Kidney epithelial cell (primary cell): ENCODE results near the gene RNF111. TPM values are rescaled to one million over a fixed set of nuclear protein-coding genes. Genes with fewer than 3 reads are reported as not detected.
"Not testable (repeated sequence)": the region's sequence is repeated elsewhere in the genome, so short reads cannot be mapped to it uniquely, and the experiment has no call there.

Experiments
- DNase-seq: peaks from one replicate; pipeline ENCODE4 v3.0.0-alpha.2; 2010; ENCODE audit warnings: low read depth
- H3K27me3 ChIP-seq: 2 replicates; pipeline ENCODE4 v1.6.0; 2011; ENCODE audit warnings: low read length; ENCODE audit not compliant: control insufficient read depth, insufficient read depth
- H3K36me3 ChIP-seq: 2 replicates; pipeline ENCODE4 v1.5.1; 2011; ENCODE audit warnings: low read length; ENCODE audit not compliant: control insufficient read depth, insufficient read depth
- H3K4me3 ChIP-seq: 2 replicates; pipeline ENCODE4 v1.5.1; 2011; ENCODE audit warnings: low read depth, mild to moderate bottlenecking, control low read depth, low read length
- total RNA-seq: library from RNA; depleted of rRNA; stranded (reverse); fragments of >200 nt; gene quantifications from 2 replicates; pipeline ENCODE4 v1.2.3, GENCODE V29; 2015
- TF ChIP-seq, protein P1 (sequence below): IDR thresholded peaks from 2 replicates; pipeline ENCODE4 v1.5.1; 2011; ENCODE audit warnings: mild to moderate bottlenecking, moderate library complexity, low read length, control low read depth, inconsistent platforms; ENCODE audit not compliant: insufficient read depth, poor library complexity, severe bottlenecking

Gene RNF111
- total RNA-seq, 1 donor from 2014 or later, result 18.0 TPM

DNA sequence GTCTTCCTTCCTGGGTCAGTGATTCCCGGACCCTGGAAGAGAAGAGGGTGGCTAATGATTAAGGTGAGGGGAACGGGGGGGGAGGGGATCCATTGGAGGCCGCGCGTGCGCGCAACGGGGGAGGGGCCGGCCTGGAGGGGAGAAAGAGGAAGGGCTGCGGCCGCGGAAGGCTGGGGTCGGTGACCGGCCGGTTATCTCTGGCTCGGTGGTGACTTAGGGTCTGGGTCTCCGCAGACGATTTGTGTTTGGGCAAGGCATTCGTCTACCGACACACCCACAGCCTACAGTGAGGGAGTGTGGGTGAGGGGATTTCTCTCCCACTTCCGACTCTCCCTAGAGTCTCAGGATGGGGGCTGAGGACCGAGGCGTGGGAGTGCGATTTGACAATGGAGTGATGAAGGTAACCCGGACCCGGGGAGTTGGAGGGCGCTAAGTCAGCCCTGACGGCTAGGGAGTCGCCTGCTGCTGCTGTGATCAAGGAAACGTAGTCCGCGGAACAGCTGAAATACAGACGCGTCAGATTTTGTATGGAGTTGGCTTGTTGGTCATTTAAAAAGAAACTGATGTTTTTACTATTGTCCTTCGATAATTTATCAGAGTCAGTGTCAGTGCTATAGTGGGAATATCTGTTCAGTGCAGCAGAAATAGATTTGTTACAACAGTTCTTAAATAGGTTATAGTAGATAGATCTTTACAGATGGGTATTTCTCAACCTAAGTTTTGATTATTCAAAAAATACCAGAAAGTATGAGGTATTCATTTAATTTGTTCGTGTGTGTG is 733 bp downstream of the RNF111 start:
- TF ChIP-seq, protein P1, sequence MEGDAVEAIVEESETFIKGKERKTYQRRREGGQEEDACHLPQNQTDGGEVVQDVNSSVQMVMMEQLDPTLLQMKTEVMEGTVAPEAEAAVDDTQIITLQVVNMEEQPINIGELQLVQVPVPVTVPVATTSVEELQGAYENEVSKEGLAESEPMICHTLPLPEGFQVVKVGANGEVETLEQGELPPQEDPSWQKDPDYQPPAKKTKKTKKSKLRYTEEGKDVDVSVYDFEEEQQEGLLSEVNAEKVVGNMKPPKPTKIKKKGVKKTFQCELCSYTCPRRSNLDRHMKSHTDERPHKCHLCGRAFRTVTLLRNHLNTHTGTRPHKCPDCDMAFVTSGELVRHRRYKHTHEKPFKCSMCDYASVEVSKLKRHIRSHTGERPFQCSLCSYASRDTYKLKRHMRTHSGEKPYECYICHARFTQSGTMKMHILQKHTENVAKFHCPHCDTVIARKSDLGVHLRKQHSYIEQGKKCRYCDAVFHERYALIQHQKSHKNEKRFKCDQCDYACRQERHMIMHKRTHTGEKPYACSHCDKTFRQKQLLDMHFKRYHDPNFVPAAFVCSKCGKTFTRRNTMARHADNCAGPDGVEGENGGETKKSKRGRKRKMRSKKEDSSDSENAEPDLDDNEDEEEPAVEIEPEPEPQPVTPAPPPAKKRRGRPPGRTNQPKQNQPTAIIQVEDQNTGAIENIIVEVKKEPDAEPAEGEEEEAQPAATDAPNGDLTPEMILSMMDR, result no peak
- Histone ChIP-seq H3K36me3 (no peaks in the 10 kb centered on the region), H3K4me3 (peak overlapping the region; percentile 92), H3K27me3 (no peaks in the 10 kb centered on the region)
- DNase-seq, result no peak

GRCh38 chr15:58992181-58992580 is 4.7 kb downstream of the RNF111 start:
- DNase-seq, result no peak
- H3K27me3 ChIP-seq, result no peaks in the 10 kb centered on the region
- H3K36me3 ChIP-seq, result no peaks in the 10 kb centered on the region
- TF ChIP-seq, protein P1, result no peak
- H3K4me3 ChIP-seq, result no peak overlapping the region

DNA sequence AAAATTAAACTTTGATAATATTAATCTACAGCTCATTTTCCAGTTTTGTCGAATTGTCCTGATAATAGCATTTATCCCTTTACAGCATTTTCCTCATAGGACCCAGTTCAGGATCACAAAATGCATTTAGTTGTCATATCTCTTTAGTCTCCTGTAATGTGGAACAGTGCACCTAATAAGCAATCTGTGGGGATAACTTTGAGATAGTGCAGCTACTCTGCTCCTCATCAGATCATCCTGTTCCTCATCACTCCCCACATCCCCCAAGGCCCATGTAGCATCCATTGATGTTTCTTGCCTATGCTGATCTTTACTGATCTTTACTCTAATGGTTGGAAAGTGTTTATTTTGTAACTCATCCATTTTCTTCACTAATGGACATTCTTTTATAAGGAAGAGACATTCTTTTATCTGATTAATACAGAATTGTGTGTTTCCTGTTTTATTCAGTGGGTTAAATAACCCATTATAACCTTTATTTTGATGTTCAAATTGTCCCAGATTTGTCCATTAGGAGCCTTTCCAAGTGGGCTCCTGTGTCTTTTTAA is 7.5 kb downstream of the RNF111 start:
- Histone ChIP-seq H3K36me3 (no peaks in the 10 kb centered on the region), H3K27me3 (no peaks in the 10 kb centered on the region), H3K4me3 (no peak overlapping the region)
- TF ChIP-seq, protein P1, result no peak
- DNase-seq, result no peak

- H3K36me3 ChIP-seq, result no peaks in the 10 kb centered on the region
- no peak overlapping the region for H3K4me3 ChIP-seq
- TF ChIP-seq, protein P1, result no peak
- DNase-seq, result no peak
- no peaks in the 10 kb centered on the region for H3K27me3 ChIP-seq
These were observed 12.2 kb downstream of the RNF111 start for GRCh38 chr15:58999694-59000093.

- not testable (repeated sequence) for H3K4me3 ChIP-seq, DNase-seq, H3K27me3 ChIP-seq, H3K36me3 ChIP-seq
These were observed 12.8 kb downstream of the RNF111 start for GRCh38 chr15:59000251-59000650.

DNA sequence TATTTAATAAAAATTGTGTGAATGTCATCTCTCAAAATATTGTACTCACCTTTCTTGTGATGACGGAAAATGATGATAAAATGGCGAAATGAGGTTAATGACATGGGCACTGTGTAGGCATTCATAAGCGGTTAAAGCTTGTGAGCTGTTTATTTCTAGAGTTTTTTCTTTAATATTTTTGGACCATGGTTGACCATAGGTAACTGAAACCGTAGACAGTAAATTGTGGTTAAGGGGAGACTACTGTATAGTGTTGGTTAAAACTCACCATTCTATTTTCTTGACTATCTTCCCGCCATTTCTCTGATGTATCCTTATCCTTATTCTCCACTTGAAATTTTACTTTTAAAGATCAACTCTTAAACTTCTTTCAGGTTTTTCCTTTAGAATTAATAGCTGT is 14.5 kb downstream of the RNF111 start:
- Histone ChIP-seq H3K27me3 (no peaks in the 10 kb centered on the region), H3K36me3 (no peaks in the 10 kb centered on the region), H3K4me3 (no peak overlapping the region)
- TF ChIP-seq, protein P1, result no peak
- DNase-seq, result no peak
